ENCODE results near the gene GRHL1. TPM values are rescaled to one million over a fixed set of nuclear protein-coding genes. Genes with fewer than 3 reads are reported as not detected.

Gene GRHL1
- total and polyA plus RNA-seq, 2 experiments from 2014 or later, result 0.92 to 1.5 TPM

DNA sequence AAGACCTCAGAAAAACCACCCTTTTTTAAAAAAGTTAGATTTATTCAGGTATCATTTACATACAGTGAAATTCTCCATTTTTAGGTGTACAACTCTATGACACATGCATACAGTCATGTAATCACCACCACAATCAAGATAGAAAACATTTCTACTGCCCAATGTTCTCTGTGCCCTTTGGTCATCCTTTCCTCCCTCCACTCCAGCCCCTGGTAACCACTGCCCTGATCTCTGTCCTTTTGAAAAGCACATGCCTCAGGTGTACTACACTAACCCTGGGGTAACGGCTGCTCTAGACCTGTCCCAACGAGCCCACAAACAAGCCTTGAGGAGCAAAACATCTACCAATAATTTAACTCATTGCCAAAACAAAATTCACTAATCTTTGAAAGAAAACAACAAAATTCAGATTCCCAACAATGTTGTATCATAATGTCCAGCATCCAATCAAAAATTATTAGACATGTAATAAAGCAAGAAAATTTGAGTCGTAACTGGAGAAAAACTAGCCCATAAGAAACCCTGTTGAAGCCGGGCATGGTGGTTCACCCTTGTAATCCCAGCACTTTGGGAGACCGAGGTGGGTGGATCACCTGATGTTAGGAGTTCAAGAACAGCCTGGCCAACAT is 65.9 kb downstream of the GRHL1 start:
- no peaks in the 10 kb centered on the region for H3K9me3 ChIP-seq (ENCODE audit: low read depth)
- TF ChIP-seq, protein P1, sequence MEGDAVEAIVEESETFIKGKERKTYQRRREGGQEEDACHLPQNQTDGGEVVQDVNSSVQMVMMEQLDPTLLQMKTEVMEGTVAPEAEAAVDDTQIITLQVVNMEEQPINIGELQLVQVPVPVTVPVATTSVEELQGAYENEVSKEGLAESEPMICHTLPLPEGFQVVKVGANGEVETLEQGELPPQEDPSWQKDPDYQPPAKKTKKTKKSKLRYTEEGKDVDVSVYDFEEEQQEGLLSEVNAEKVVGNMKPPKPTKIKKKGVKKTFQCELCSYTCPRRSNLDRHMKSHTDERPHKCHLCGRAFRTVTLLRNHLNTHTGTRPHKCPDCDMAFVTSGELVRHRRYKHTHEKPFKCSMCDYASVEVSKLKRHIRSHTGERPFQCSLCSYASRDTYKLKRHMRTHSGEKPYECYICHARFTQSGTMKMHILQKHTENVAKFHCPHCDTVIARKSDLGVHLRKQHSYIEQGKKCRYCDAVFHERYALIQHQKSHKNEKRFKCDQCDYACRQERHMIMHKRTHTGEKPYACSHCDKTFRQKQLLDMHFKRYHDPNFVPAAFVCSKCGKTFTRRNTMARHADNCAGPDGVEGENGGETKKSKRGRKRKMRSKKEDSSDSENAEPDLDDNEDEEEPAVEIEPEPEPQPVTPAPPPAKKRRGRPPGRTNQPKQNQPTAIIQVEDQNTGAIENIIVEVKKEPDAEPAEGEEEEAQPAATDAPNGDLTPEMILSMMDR (IDR thresholded peaks at IDR 0.05; ENCODE audit: low read depth, low read length), result no peak
- H3K36me3 ChIP-seq, result no peaks in the 10 kb centered on the region
- H3K27ac ChIP-seq, result no peak overlapping the region
- no peak overlapping the region for H3K4me3 ChIP-seq
- no peaks in the 10 kb centered on the region for H3K4me1 ChIP-seq (ENCODE audit: low read depth)
- H3K27me3 ChIP-seq, result no peaks in the 10 kb centered on the region
- DNase-seq (ENCODE audit: low read depth in 1 of 2, low spot score in 1 of 2), result no peak

DNA sequence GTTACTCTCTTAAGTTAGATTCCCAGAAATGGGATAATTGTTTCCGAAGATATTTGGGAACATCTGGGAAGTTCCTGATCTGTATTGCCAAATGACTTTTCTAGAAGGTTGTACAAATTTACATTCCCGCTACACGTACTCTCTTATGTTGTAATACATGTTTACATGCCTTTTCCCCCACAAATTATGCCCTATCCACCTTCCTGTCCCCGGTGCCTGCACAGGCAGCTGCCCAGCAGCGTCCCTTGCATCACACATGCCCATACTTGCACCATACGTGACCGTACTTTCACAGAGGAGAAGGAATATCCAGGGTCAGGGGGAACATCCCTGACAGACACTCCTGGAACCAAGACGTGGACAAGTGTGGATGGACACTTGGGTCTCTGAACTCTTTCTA is 67.7 kb downstream of the GRHL1 start:
- peak in 1 of 2 donors; percentile 16 for DNase-seq (ENCODE audit: low read depth in 1 of 2, low spot score in 1 of 2)
- Histone ChIP-seq H3K27me3 (no peaks in the 10 kb centered on the region), H3K27ac (no peak overlapping the region), H3K9me3 (ENCODE audit: low read depth) (no peaks in the 10 kb centered on the region), H3K4me1 (ENCODE audit: low read depth) (no peaks in the 10 kb centered on the region), H3K36me3 (no peaks in the 10 kb centered on the region), H3K4me3 (no peak overlapping the region)
- TF ChIP-seq, protein P1 (IDR thresholded peaks at IDR 0.05; ENCODE audit: low read depth, low read length), result no peak

DNA sequence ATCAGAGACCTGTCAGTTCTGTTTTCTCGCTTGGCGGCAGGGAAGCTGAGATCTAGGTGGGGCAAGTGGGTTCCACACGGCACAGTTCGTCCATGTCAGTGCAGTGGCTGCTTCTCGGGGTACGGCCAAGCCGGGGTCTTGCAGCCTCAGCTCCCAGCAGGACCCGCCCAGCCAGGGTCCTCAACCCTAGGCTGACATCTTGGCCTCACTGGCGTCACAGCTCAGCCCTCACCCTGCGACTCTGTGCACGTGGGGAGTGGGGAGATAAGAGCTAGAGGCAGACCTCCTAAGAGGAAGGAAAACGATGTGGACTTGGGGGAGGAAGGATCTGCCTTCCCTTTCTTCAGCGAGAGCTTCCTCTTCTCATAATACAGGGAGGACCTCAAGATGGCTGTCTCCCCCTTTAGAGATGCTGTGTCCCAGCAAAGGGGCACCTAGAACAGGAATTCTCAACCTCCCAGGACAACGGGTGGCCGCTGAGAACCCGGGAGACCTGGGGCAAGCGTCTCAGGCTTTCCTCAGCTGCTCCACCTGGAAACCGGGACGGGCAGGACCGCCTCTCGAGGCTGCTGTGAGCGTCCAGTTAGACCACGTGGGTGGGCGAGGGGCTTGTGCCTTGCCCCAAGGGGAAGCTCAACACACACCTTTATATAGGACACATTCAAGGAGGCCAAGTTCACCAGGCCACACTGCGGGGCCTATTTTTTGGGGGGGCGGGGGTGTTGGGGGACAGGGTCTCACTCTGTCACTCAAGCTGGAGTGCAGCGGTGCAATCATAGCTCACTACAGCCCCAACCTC is 68.3 kb downstream of the GRHL1 start:
- no peaks in the 10 kb centered on the region for H3K27me3 ChIP-seq
- H3K36me3 ChIP-seq, result no peaks in the 10 kb centered on the region
- H3K9me3 ChIP-seq (ENCODE audit: low read depth), result no peaks in the 10 kb centered on the region
- H3K27ac ChIP-seq, result no peak overlapping the region
- TF ChIP-seq, protein P1 (IDR thresholded peaks at IDR 0.05; ENCODE audit: low read depth, low read length), result no peak
- H3K4me3 ChIP-seq, result no peak overlapping the region
- no peak for DNase-seq (ENCODE audit: low read depth in 1 of 2, low spot score in 1 of 2)
- H3K4me1 ChIP-seq (ENCODE audit: low read depth), result no peaks in the 10 kb centered on the region

DNA sequence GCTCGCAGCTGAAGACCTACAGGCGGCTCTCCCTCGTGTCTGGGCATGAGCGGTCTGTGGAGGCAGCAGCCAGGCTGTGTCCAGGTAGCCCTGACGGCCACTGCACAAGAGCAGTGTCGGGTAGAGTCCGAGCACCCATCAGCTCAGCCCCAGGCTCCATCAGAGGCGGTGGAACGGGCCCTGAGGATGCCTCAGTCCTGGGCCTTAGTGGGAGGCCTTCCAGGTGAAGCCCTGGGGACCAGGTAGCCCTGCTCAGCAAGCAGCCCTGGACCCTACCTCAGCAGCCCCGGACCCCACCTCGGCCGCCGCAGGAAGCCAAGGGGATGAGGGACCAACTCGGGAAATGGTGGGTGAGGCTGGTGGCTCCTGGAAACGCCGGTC is 70.5 kb downstream of the GRHL1 start:
- DNase-seq (ENCODE audit: low read depth in 1 of 2, low spot score in 1 of 2), result no peak
- no peak overlapping the region for H3K4me3 ChIP-seq
- H3K27me3 ChIP-seq, result no peaks in the 10 kb centered on the region
- TF ChIP-seq, protein P1 (IDR thresholded peaks at IDR 0.05; ENCODE audit: low read depth, low read length), result no peak
- no peak overlapping the region for H3K27ac ChIP-seq
- no peaks in the 10 kb centered on the region for H3K9me3 ChIP-seq (ENCODE audit: low read depth)
- H3K4me1 ChIP-seq (ENCODE audit: low read depth), result no peaks in the 10 kb centered on the region
- H3K36me3 ChIP-seq, result no peaks in the 10 kb centered on the region

DNA sequence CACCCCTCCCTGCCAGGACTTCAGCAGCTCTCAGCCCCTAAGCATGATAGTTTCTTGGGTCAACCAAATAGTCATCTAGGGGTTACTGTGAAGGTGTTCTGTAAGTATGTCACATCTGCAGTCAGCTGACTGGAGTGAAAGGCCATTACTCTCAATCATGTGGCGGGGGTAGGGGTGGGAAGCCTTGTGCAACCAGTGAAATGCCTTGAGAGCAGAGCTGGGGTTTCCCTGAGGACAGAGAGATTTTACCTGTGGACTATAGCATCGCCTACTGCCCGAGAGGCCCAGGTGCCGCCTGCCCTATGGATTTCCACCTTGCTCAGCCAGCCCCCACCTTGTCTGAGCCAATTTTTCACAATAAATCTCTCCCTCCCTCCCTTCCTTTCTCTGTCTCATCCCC is 71.0 kb downstream of the GRHL1 start:
- Histone ChIP-seq H3K27ac (no peak overlapping the region), H3K27me3 (no peaks in the 10 kb centered on the region), H3K4me3 (no peak overlapping the region), H3K4me1 (ENCODE audit: low read depth) (no peaks in the 10 kb centered on the region), H3K36me3 (no peaks in the 10 kb centered on the region), H3K9me3 (ENCODE audit: low read depth) (no peaks in the 10 kb centered on the region)
- TF ChIP-seq, protein P1 (IDR thresholded peaks at IDR 0.05; ENCODE audit: low read depth, low read length), result no peak
- DNase-seq (ENCODE audit: low read depth in 1 of 2, low spot score in 1 of 2), result no peak

Data from cardiac muscle cell (in vitro differentiated cells and primary cell).